Neural progenitor cell (in vitro differentiated cells): ENCODE data around the gene PLA2G4B.

ENCODE experiments used
- CTCF ChIP-seq: fragments of 200-600 bp; sonication (generic); IDR thresholded peaks from 2 replicates; pipeline ENCODE4 v1.5.1; 2017; ENCODE audit warnings: antibody characterized with exemption, mild to moderate bottlenecking
- EZH2 ChIP-seq: fragments of 200-600 bp; sonication (generic); IDR thresholded peaks from 2 replicates; pipeline ENCODE4 v1.6.1; 2017; ENCODE audit warnings: antibody characterized with exemption, mild to moderate bottlenecking, moderate library complexity
- EZH2phosphoT487 ChIP-seq: fragments of 200-600 bp; sonication (generic); IDR thresholded peaks from 2 replicates; pipeline ENCODE4 v1.6.1; 2017; ENCODE audit warnings: antibody characterized with exemption

DNA sequence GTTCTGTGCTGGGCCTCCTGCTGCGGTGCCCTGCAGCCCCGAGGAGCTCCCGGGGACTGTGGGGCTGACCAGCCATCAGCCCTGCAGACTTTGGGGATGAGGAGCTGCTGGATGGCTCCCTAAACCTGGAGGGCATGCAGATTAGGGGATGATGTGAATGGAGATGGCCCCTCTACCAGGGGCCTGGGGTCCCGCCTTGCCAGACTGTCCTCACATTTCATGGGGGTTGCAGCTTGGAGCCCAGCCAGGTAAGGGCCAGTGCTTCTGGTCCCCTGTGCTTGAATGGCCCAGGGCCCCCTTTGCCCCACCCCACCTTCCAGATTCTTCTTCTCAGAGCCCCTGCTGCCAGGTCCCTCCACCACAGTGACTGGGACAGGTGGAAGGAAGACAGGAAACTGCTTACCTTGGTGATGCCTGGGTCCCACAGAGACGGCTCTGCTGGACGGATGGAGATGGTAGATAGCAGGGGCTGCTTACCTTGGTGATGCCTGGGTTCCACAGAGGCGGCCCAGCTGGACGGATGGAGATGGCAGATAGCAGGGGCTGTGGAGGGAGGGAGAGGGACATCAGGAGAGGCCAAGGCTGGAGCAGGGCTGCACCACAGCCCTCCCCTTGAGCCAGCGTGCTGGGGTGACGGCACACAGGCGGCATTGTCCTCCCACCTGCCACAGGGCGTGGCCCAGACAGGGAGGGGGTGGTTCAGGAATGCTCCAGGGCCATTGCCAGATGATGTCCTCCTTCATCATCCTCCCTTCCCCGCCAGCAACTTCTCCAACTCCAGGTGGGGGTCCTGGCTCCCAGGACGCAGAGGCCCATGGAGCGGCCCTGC is 55.0 kb downstream of the PLA2G4B start, which contains the start of gene SPTBN5:
- no peak for TF ChIP-seq CTCF
- no peak for TF ChIP-seq EZH2
- no peak for TF ChIP-seq EZH2phosphoT487
